NCI-H2081 treated with DMSO at 0.1 percent for 48 hours (cell line): ENCODE data around the gene GALNT2.

ENCODE experiments used
- DNase-seq: peaks from one replicate; lab custom pipeline; 2025; lab: John Stamatoyannopoulos, UW

The GALNT2 gene

GRCh38 chr1:230050973-230051735 lies 15.9 kb upstream of the GALNT2 start:
- DNase-seq, result no peak

DNA sequence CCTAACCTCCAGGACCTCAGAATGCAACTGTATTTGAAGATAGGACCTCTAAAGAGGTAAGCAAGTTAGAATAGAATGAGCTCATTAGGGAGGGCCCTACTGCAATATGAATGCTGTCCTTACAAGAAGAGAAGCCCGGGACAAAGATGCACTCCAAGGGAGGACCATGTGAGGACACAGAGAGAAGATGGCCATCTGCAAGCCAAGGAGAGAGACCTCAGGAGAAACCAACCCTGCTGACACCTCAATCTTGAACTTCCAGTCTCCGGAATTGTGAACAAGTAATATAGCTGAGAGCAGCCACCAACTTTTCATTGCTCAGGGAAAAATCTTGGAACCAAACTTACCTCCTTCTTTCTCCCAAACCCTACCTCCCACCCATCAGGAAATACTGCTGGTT lies 15.0 kb upstream of the GALNT2 start:
- DNase-seq, result no peak

DNA sequence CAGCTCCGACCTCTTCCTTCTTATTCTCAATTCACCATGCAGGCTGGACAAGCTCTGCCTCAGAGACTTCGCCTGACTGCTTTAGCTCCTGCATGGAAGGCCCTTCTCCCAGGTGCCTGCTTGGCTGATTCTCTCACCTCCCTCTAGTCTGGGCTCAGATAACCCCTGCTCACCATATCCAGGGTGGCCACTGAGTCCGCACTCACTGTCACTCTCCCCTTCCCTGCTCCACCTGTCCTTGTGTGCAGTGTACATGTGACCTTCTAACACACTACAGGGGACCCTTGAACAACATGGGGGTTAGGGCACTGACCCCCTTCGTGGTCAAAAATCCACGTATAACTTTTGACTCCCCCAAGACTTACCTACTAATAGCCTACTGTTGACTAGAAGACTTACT lies 14.4 kb upstream of the GALNT2 start:
- no peak for DNase-seq

DNA sequence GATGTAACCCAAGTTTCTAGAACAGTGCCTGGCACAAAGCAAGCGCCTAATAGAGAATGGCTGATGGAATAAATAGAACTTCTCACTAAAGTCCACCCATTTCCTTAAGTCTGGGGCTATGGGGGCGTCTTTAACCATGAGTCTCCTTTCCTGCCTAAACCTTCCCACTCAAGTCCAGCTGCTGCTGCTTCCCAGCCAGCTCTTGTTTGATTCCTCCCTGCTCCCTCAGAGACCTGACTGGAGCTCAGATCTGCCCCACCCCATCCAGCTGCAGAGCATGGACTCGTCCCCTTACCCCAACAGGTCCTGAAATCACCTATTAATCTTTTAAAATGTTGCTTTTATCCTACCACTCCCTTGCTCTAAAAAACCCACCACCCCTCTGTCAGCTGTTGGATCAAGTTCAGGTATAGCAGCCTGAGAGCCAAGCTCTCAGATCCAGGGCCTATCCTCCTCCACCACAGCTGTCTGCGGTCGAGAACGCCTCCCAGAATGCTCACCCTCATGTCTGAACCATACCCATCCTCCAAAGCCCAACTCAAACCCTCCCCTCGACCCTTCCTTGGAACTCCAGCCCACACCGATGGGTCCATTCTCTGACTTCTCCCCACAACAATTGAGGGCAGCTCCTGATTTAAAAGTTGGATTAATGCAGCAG lies 12.8 kb upstream of the GALNT2 start:
- no peak for DNase-seq

- no peak for DNase-seq
Measured at GRCh38 chr1:230056098-230056497, 10.9 kb upstream of the GALNT2 start.

DNA sequence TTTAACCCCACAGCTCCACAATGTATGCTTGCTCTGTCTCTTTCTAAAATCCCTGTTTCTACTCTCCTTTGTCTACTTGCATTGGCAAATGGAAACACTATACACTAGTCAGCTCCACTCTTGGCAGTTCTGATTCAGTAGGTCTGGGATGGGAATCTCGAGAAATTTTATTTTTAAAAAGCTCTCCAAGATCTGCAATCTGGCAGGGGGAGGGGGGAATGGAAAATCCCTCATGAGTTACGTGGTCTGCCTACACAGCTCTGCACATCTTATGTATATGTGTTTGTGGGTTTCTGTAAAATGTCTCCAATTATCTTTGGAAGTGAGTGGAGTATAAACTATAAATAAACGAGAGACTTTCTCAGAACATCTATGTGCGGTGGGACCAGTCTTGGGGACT lies 9.9 kb upstream of the GALNT2 start:
- DNase-seq, result no peak

- no peak for DNase-seq
Measured at GRCh38 chr1:230057681-230058565, 9.1 kb upstream of the GALNT2 start.

- no peak for DNase-seq
Measured at GRCh38 chr1:230058626-230059025, 8.4 kb upstream of the GALNT2 start.

GRCh38 chr1:230061801-230062200 lies 5.2 kb upstream of the GALNT2 start:
- no peak for DNase-seq

DNA sequence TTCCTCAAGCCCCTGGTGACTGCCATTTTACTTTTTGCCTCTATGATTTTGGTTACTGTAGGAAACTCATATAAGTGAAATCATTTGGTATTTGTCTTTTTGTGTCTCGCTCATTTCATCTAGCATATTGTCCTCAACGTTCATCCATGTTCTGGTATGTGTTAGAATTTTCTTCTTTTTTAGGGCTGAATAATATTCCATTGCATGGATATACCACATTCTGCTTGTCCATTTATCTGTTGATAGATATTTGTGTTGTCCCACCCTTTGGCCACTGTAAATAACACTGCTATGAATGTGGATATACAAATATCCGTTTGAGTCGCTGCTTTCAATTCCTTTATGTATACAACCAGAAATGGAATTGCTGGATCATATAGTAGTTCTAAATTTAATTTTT lies 4.5 kb upstream of the GALNT2 start:
- no peak for DNase-seq

- no peak for DNase-seq
Measured at GRCh38 chr1:230064283-230064682, 2.8 kb upstream of the GALNT2 start.

- DNase-seq, result no peak
Measured at GRCh38 chr1:230065161-230065560, 1.9 kb upstream of the GALNT2 start.

GRCh38 chr1:230065571-230065970 lies 1.5 kb upstream of the GALNT2 start:
- no peak for DNase-seq

DNA sequence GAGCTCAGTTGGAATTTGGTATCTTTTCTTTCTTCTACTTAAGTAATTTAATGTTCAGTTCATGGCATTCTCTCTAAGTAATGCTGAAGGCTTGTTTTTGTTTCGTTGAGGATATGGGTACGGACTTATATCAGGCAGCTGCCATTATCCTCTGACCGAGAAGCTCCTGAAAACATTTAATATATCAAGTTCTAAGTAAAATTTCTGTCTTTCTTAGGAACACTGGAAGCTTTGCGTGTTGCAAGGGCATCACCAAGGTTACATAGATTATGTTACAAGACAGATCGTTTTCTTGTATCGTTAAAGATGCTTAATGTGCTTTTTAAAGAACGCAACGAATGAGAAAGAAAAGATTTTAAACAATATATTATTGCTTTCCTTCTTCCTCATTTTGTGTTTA lies 1.0 kb upstream of the GALNT2 start:
- DNase-seq, result no peak

GRCh38 chr1:230067419-230067870 lies 407 bp downstream of the GALNT2 start:
- no peak for DNase-seq

GRCh38 chr1:230067871-230068620 lies 1.0 kb downstream of the GALNT2 start:
- DNase-seq, result no peak

DNA sequence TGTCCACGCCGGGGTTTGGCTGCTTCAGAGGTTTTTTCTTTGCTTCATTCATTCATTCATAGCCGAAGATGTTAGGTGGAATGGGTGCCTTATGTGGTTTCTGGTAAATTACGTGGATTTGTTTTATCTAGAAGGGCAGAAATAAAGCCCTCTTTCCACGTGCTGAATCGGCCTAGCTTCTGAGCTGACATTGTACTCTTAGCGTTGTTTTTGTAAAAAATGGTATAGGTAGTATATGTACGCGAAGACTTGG lies 1.5 kb downstream of the GALNT2 start:
- DNase-seq, result no peak

- no peak for DNase-seq
Measured at GRCh38 chr1:230068952-230069684, 2.1 kb downstream of the GALNT2 start.

DNA sequence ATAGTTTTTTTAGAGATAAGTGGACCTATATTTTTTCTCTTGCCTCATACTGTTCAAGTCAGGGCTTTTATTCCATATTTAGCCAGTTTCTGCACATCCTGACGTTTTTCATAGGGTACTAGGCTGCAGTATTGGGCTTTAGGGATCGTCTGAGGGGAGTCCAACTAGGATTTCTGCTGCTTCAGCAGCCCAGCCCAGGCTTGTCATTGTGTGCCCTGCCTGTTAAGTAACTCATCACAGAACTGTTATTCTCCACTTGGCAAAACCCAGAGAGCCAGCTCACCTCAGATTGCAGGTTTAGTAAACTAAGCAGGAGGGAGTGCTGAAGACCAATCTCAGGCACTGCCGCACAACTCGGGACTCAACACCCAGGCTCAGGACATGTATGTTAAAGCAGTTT lies 2.8 kb downstream of the GALNT2 start:
- DNase-seq, result no peak

DNA sequence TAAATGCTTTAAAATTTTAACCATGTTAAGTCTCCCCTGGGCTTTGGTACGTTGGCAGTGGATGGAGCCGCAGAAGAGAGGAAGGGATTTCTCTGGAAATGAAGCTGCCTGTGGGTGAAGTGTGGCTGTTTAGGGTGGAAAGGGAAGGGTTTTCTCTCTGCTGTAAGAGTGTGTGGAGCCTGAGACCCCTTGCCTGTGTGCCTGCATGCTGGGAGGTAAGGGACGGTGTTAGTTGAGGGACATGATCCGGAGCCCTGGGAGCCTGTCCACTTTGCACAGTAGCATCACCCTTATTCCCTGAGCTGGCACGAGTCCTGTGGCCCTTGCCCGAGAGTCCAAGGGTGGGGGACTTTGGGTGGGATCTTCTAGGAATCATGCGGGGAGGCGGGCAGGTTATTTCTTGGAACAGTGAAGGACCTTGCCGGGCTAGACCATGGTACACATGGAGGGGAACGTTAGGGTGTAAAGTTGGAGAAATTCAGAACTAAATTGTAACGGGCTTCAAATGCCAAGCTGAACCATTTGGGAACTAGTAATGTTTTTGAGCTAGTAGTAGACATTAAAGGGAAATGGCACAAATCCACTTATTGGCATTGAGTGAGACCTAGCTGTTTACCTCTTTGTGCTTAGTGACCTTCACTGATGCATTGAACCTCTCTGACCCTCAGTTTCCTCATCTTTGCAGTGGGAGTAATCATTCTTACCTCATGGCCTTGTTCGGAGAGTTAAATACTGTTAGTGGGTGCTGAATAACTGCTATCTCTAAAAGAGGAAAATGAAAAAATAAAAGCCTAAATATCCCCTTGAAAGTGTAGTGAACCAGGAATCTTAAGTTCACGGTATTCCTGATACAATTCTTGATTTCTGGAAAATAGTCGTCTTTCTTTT lies 3.5 kb downstream of the GALNT2 start:
- no peak for DNase-seq

DNA sequence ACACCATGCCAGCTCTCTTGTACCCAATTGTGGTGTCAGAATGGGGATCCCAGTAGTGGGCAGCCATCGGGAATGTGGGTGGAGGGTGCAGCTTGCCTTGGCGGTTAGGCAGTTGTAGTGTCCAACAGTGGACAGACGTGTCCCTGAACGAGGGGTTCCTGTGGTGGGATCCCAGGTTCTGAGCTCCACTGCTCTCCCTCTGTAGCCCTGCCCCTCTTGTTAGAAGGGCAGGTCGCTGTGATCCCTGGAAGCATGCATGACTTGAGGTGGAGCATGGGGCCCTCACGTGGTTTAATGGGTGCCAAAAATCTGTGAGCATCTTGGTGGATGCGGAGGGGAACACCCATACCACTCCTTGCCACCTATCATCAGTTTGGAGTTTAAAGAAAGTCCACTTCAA lies 4.3 kb downstream of the GALNT2 start:
- no peak for DNase-seq
